ENCODE measurements around the gene MORC2.
A peak's percentile ranks its signal among the peaks of the same experiment; 100 is the strongest.

The MORC2 gene

DNA sequence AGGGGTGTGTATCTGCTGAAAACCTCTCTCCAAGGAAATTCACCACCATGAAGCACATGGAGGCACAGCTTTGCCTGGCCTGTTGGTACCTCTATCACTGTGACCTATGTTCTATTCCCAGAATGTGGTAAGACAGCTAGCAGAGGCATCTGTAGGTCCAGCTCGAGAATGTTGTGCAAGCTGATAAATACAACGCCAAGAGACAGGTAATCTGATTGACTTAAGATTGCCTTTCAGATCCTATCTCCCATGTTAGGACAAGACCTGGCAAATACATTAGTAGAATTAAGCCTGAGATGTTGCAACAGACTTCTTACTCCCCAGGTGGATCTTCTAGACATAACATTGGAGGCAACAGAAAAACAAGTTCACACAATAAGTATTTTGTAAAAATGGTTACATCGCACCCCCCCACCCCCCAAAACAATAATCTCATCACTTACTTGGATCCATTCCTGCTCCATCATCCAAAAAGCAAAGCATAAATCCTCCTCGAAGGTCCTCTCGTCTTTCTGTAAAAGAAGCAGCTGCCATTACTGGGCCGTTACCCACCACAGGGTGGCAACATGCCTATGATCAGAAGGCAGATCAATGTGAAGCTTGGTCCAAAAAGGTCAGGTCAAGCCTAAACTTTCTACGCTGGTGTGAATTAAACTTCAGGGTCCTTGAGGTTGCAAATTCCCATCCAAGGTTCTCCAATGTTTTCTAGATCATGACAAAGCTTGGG, 18.5 kb downstream of the MORC2 start:
- DNase-seq (ENCODE audit: low read depth): no peak
- TF ChIP-seq, protein P1, sequence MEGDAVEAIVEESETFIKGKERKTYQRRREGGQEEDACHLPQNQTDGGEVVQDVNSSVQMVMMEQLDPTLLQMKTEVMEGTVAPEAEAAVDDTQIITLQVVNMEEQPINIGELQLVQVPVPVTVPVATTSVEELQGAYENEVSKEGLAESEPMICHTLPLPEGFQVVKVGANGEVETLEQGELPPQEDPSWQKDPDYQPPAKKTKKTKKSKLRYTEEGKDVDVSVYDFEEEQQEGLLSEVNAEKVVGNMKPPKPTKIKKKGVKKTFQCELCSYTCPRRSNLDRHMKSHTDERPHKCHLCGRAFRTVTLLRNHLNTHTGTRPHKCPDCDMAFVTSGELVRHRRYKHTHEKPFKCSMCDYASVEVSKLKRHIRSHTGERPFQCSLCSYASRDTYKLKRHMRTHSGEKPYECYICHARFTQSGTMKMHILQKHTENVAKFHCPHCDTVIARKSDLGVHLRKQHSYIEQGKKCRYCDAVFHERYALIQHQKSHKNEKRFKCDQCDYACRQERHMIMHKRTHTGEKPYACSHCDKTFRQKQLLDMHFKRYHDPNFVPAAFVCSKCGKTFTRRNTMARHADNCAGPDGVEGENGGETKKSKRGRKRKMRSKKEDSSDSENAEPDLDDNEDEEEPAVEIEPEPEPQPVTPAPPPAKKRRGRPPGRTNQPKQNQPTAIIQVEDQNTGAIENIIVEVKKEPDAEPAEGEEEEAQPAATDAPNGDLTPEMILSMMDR (conservative IDR thresholded peaks at IDR 0.05; ENCODE audit: low read length): no peak
- H3K4me3 ChIP-seq (ENCODE audit: low read length): no peak overlapping the region

DNA sequence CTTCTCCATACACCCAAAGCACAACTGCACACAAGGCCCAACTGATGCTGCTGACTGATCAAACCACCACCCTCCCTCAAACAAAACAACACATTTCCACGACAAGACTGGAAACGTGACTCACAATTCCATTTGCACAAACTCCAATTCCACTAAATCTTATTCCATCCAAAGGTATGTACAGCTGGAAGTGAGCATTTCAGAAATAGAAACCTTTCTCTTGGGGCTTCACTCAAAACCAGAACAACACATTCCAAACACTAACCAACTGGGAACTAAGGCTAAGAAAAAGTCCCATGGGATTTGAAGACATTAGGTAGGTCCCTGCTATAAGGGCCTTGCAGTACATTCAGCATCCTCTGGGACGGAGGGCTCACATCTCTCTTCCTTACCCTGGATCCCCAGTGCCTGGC, 19.6 kb downstream of the MORC2 start:
- peak; percentile 77 for DNase-seq (ENCODE audit: low read depth)
- H3K4me3 ChIP-seq (ENCODE audit: low read length): no peak overlapping the region
- TF ChIP-seq, protein P1 (conservative IDR thresholded peaks at IDR 0.05; ENCODE audit: low read length): peak; percentile 34

DNA sequence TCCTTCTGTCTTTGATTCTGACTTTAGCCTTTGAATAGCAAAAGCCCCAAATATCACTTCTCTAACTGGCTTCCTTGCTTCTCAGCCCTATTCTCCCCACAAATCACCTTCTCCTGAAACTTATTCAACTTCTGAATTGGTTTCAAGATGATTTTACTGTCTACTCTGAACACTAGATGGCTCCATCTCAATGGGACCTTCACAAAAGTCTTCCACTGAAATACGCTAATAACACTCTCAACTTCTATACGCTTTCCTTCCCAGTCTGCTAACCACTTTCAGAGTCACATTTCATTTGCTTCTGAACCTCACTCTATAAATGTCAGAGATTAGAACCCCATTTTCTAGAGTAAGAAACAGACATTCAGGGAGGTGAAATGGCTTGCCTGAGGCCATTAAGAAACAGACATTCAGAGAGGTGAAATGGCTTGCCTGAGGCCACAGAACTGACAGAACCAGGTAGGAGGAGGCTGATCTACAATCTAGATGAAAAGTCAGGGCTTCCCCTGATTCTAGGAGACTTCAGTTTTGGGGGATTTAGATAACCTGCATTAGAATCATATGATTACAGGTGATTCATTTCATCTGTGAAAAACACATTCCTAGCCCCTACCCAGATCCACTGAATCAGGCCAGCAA, 20.6 kb downstream of the MORC2 start:
- TF ChIP-seq, protein P1 (conservative IDR thresholded peaks at IDR 0.05; ENCODE audit: low read length): peak; percentile 76
- no peak overlapping the region for H3K4me3 ChIP-seq (ENCODE audit: low read length)
- DNase-seq (ENCODE audit: low read depth): peak; percentile 71

DNA sequence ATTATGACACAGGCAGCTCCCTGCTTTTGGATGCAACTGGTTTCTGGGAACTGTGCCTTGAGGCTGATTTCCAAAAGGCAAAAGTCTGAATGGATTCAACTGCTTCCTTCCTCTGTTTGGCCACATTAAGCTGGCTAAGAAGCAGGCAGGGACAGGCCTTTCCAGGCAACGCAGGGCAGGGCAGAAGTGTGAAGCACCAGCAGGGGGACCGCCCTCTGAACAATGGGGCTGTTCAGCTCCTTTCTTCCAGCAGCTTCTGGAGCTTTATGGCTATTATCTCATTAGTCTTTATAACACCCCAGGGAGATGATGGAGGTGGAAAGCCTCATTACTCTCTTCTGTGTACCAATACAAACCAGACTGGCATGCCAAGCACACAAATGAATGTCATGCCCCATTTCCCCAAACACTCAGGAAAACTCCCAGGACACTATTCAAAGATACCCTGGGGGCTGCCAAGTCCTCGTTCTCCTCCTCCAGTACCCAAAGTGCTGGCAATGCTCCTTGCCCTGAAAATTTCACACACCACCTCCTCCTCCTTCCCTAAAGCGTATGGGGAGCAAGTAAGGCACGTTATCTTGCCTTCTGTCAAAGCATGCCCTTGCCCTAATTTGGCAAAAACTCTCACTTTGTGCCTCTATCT, 21.3 kb downstream of the MORC2 start:
- no peak overlapping the region for H3K4me3 ChIP-seq (ENCODE audit: low read length)
- DNase-seq (ENCODE audit: low read depth): peak; percentile 23
- TF ChIP-seq, protein P1 (conservative IDR thresholded peaks at IDR 0.05; ENCODE audit: low read length): no peak; the same call in 1 of the 2 replicates

DNA sequence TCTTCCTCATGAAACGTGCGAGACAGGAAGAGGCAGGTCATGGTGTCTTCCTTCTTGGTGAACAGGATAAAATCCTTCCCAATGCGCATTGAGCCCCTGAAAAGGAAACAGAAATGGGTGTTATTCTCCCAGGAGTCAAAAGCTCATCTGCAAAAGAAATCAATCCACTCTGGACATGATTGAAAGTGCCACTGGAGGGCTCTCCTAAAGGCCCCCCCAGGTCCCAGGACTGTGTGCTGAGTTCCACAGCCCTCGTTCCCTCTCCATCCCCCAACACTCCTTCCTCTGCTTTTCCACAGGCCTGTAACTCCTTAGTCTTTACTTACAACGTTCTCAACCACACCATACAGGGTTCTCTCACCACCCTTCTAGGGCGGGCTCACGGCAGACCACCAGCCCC, 22.2 kb downstream of the MORC2 start:
- H3K4me3 ChIP-seq (ENCODE audit: low read length): no peak overlapping the region
- DNase-seq (ENCODE audit: low read depth): no peak
- TF ChIP-seq, protein P1 (conservative IDR thresholded peaks at IDR 0.05; ENCODE audit: low read length): no peak

DNA sequence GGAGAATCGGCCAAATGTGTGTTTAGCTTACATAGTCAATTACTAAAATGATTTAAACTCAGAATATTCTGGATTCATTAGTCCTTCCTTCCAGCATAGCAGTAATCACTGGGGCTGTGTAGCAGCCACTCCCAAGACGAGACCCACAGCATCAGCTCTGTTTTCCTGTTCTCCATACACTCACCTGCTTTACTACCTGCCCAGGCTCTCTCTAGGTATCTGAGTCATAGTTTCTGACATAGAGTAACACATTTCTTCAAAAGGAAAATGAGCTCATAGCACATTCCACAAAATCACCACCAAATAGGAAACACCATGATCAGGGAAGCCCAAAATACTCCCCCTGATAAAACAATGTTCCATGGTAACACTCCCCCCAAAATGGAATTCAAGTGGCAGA, 22.9 kb downstream of the MORC2 start:
- TF ChIP-seq, protein P1 (conservative IDR thresholded peaks at IDR 0.05; ENCODE audit: low read length): no peak
- H3K4me3 ChIP-seq (ENCODE audit: low read length): no peak overlapping the region
- no peak for DNase-seq (ENCODE audit: low read depth)

Data from AG10803 (cell line).